HG03025 (cell line): ENCODE measurements around the gene TFDP1.

Experiments used
- ATAC-seq: cut with Tn5 transposase; IDR thresholded peaks from one replicate; pipeline ENCODE4 v1.9.1; 2021; ENCODE audit warnings: mild to moderate bottlenecking, moderate library complexity; ENCODE audit not compliant: unreplicated experiment, low FRiP score

The TFDP1 gene

GRCh38 chr13:113657851-113658741, 73.5 kb downstream of the TFDP1 start, which contains the start of gene ATP4B:
TSS of gene ATP4B (minus strand) at chr13:113658198. CDS start at chr13:113658144, 54 bp downstream.
- no peak for ATAC-seq

- no peak for ATAC-seq
Observed at GRCh38 chr13:113658836-113659235, 74.3 kb downstream of the TFDP1 start.

- no peak for ATAC-seq
Observed at GRCh38 chr13:113659337-113659736, 74.8 kb downstream of the TFDP1 start.

- no peak for ATAC-seq
Observed at GRCh38 chr13:113660066-113660465, 75.5 kb downstream of the TFDP1 start.

GRCh38 chr13:113661509-113661908, 77.0 kb downstream of the TFDP1 start:
- no peak for ATAC-seq

- no peak for ATAC-seq
Observed at GRCh38 chr13:113663934-113664333, 79.4 kb downstream of the TFDP1 start.

- no peak for ATAC-seq
Observed at GRCh38 chr13:113664751-113665596, 80.4 kb downstream of the TFDP1 start.

GRCh38 chr13:113665597-113666328, 81.2 kb downstream of the TFDP1 start:
- ATAC-seq: no peak

- ATAC-seq: no peak
Observed at GRCh38 chr13:113666329-113666670, 81.7 kb downstream of the TFDP1 start.

- no peak for ATAC-seq
Observed at GRCh38 chr13:113666951-113667701, 82.6 kb downstream of the TFDP1 start, which contains the start of gene GRK1. TSS of gene GRK1 (plus strand) at chr13:113667219. CDS start at chr13:113667387, 168 bp downstream.

GRCh38 chr13:113667771-113668490, 83.4 kb downstream of the TFDP1 start:
- ATAC-seq: no peak

GRCh38 chr13:113668491-113668971, 84.0 kb downstream of the TFDP1 start:
- no peak for ATAC-seq

GRCh38 chr13:113669231-113669754, 84.7 kb downstream of the TFDP1 start:
- no peak for ATAC-seq

GRCh38 chr13:113669755-113670341, 85.3 kb downstream of the TFDP1 start:
- no peak for ATAC-seq

GRCh38 chr13:113670541-113670940, 86.0 kb downstream of the TFDP1 start:
- ATAC-seq: no peak

- ATAC-seq: no peak
Observed at GRCh38 chr13:113671066-113672001, 86.8 kb downstream of the TFDP1 start.

- no peak for ATAC-seq
Observed at GRCh38 chr13:113672002-113672651, 87.6 kb downstream of the TFDP1 start.
